Measurements from ENCODE around the gene ABCG1.

ABCG1 gene

DNA sequence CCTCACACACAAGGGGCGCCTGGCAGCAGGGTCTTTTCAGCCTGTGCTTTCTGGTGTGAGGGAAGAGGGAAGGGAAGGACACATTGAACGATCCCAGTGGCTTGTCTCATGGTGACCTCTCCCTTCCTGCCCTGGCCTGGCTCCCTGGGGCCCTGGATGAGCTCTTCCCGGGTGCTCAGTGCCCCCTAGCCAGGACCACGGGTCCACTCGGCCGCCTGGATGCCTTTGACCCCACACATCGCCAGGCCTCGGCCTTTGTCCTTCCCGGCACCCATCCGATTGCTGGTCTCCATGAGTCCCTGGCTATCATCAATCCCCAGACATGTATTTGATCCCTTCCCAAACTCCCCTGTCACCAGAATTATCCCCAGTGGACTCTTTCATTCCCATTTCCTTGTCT, 102.3 kb downstream of the ABCG1 start:
- no peak overlapping the region for H2AFZ ChIP-seq (ENCODE audit: low read length)
- no peaks in the 10 kb centered on the region for H3K9me2 ChIP-seq (ENCODE audit: low read depth, low read length)
- no peaks in the 10 kb centered on the region for H3K9me3 ChIP-seq (ENCODE audit: low read length)
- no peaks in the 10 kb centered on the region for H3K79me2 ChIP-seq (ENCODE audit: insufficient read depth, low read length)
- no peak overlapping the region for H3K4me2 ChIP-seq (ENCODE audit: low read length)
- peaks cover 7% of the 10 kb centered on the region for H3K4me1 ChIP-seq (ENCODE audit: insufficient read depth, low read length, severe bottlenecking)
- H3K4me3 ChIP-seq (ENCODE audit: low read depth, low read length, poor library complexity, severe bottlenecking), result no peak overlapping the region
- H4K20me1 ChIP-seq (ENCODE audit: insufficient read depth, low read length), result no peaks in the 10 kb centered on the region
- H3K27ac ChIP-seq (ENCODE audit: low read depth, low read length, poor library complexity, severe bottlenecking), result no peak overlapping the region
- no peaks in the 10 kb centered on the region for H3F3A ChIP-seq (ENCODE audit: insufficient read depth, low read length)
- H3K9ac ChIP-seq (ENCODE audit: low read length), result no peak overlapping the region
- H3K36me3 ChIP-seq (ENCODE audit: insufficient read depth, low read length), result no peaks in the 10 kb centered on the region
- peaks cover 12% of the 10 kb centered on the region; the same call in 1 of the 2 replicates for H3K27me3 ChIP-seq (ENCODE audit: insufficient read depth, low read length)
- TF ChIP-seq, protein P1, sequence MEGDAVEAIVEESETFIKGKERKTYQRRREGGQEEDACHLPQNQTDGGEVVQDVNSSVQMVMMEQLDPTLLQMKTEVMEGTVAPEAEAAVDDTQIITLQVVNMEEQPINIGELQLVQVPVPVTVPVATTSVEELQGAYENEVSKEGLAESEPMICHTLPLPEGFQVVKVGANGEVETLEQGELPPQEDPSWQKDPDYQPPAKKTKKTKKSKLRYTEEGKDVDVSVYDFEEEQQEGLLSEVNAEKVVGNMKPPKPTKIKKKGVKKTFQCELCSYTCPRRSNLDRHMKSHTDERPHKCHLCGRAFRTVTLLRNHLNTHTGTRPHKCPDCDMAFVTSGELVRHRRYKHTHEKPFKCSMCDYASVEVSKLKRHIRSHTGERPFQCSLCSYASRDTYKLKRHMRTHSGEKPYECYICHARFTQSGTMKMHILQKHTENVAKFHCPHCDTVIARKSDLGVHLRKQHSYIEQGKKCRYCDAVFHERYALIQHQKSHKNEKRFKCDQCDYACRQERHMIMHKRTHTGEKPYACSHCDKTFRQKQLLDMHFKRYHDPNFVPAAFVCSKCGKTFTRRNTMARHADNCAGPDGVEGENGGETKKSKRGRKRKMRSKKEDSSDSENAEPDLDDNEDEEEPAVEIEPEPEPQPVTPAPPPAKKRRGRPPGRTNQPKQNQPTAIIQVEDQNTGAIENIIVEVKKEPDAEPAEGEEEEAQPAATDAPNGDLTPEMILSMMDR (IDR thresholded peaks at IDR 0.05; ENCODE audit: low read length), result no peak
- no peak for TF ChIP-seq EZH2 (IDR thresholded peaks at IDR 0.05; ENCODE audit: borderline replicate concordance, low read length)

DNA sequence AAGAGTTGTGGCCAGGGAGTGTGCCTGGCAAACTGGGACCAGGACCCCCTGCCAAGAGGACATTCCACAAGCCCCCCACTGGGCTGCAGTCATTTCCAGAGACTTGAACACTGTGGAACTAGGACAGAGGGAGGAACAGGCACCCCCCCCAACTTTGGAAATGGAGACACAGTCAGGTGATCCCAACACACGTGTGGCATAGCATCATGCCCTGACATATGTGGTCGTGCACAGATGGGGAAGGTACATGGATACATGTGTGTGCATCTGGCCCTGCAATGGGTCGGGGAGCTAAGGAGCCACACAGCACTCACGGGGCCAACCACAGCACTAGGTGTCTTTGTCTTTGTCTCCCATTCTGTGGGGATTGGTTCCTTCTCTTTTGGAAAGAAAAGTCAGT, 102.9 kb downstream of the ABCG1 start:
- TF ChIP-seq, protein P1 (IDR thresholded peaks at IDR 0.05; ENCODE audit: low read length), result no peak
- TF ChIP-seq EZH2 (IDR thresholded peaks at IDR 0.05; ENCODE audit: borderline replicate concordance, low read length), result no peak
- H3K27me3 ChIP-seq (ENCODE audit: insufficient read depth, low read length), result peaks cover 12% of the 10 kb centered on the region; the same call in 1 of the 2 replicates
- H2AFZ ChIP-seq (ENCODE audit: low read length), result no peak overlapping the region
- H4K20me1 ChIP-seq (ENCODE audit: insufficient read depth, low read length), result no peaks in the 10 kb centered on the region
- no peaks in the 10 kb centered on the region for H3K36me3 ChIP-seq (ENCODE audit: insufficient read depth, low read length)
- H3K4me1 ChIP-seq (ENCODE audit: insufficient read depth, low read length, severe bottlenecking), result peaks cover 7% of the 10 kb centered on the region
- H3K27ac ChIP-seq (ENCODE audit: low read depth, low read length, poor library complexity, severe bottlenecking), result no peak overlapping the region
- H3F3A ChIP-seq (ENCODE audit: insufficient read depth, low read length), result no peaks in the 10 kb centered on the region
- no peak overlapping the region for H3K4me3 ChIP-seq (ENCODE audit: low read depth, low read length, poor library complexity, severe bottlenecking)
- H3K79me2 ChIP-seq (ENCODE audit: insufficient read depth, low read length), result no peaks in the 10 kb centered on the region
- H3K9me3 ChIP-seq (ENCODE audit: low read length), result no peaks in the 10 kb centered on the region
- no peaks in the 10 kb centered on the region for H3K9me2 ChIP-seq (ENCODE audit: low read depth, low read length)
- no peak overlapping the region for H3K4me2 ChIP-seq (ENCODE audit: low read length)
- H3K9ac ChIP-seq (ENCODE audit: low read length), result no peak overlapping the region

DNA sequence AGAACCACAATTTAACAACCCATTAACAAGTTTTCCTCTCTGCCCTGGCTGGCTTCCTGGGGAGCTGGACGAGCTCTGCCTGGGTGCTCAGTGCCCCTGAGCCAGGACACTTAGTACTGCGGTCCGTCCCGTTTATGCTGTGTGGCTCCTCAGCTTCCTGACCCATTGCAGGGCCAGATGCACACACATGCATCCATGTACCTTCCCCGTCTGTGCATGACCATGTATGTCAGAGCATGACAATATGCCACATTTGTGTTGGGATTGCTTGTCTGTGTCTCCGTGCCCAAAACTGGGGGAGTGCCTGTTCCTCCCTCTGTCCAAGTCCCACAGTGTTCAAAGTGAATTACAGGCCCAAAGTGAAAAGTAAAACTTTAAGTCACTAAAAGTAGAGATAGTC, 106.0 kb downstream of the ABCG1 start:
- H2AFZ ChIP-seq (ENCODE audit: low read length), result no peak overlapping the region
- no peaks in the 10 kb centered on the region for H3K36me3 ChIP-seq (ENCODE audit: insufficient read depth, low read length)
- TF ChIP-seq, protein P1 (IDR thresholded peaks at IDR 0.05; ENCODE audit: low read length), result no peak
- H3K9me2 ChIP-seq (ENCODE audit: low read depth, low read length), result no peaks in the 10 kb centered on the region
- no peaks in the 10 kb centered on the region for H4K20me1 ChIP-seq (ENCODE audit: insufficient read depth, low read length)
- H3K4me2 ChIP-seq (ENCODE audit: low read length), result no peak overlapping the region
- H3K27ac ChIP-seq (ENCODE audit: low read depth, low read length, poor library complexity, severe bottlenecking), result no peak overlapping the region
- H3K4me1 ChIP-seq (ENCODE audit: insufficient read depth, low read length, severe bottlenecking), result peaks cover under 1% of the 10 kb centered on the region
- no peaks in the 10 kb centered on the region for H3K9me3 ChIP-seq (ENCODE audit: low read length)
- no peak overlapping the region for H3K4me3 ChIP-seq (ENCODE audit: low read depth, low read length, poor library complexity, severe bottlenecking)
- no peaks in the 10 kb centered on the region for H3K79me2 ChIP-seq (ENCODE audit: insufficient read depth, low read length)
- peaks cover 12% of the 10 kb centered on the region; the same call in 1 of the 2 replicates for H3K27me3 ChIP-seq (ENCODE audit: insufficient read depth, low read length)
- no peak overlapping the region for H3K9ac ChIP-seq (ENCODE audit: low read length)
- H3F3A ChIP-seq (ENCODE audit: insufficient read depth, low read length), result no peaks in the 10 kb centered on the region

Measured in OCI-LY1 (cell line).